Tibial nerve (tissue), 4 donors: ENCODE results near the gene VASP. TPM values are rescaled to one million over a fixed set of nuclear protein-coding genes. Genes with fewer than 3 reads are reported as not detected.
A peak's percentile ranks its signal among the peaks of the same experiment; 100 is the strongest.

Experiments
- DNase-seq, 2 donors: peaks; one replicate each; pipeline ENCODE4 v3.0.0-alpha.2; 2019; ENCODE audit warnings: low spot score in 2 of 2
- H3K27ac ChIP-seq, 4 donors: fragments of 200-600 bp; sonication (generic) in 3 of 4; one replicate each; pipeline ENCODE4 v1.5.1; 2017 to 2019; ENCODE audit warnings: mild to moderate bottlenecking in 1 of 4
- H3K27me3 ChIP-seq, 2 donors: fragments of 200-600 bp; sonication (generic) in 1 of 2; one replicate each; pipeline versions ENCODE4 v1.5.1 to v1.6.0; 2017 to 2019
- H3K36me3 ChIP-seq, 3 donors: fragments of 200-600 bp; sonication (generic); one replicate each; pipeline ENCODE4 v1.5.1; 2018 to 2019
- H3K4me1 ChIP-seq, 4 donors: fragments of 200-600 bp; sonication (generic) in 3 of 4; one replicate each; pipeline ENCODE4 v1.5.1; 2017 to 2019
- H3K4me3 ChIP-seq, 4 donors: fragments of 200-600 bp; sonication (generic) in 3 of 4; one replicate each; pipeline ENCODE4 v1.5.1; 2017 to 2019; ENCODE audit warnings: mild to moderate bottlenecking in 1 of 4, moderate library complexity in 1 of 4
- H3K9me3 ChIP-seq, 4 donors: fragments of 200-600 bp; sonication (generic) in 3 of 4; one replicate each; pipeline ENCODE4 v1.5.1; 2017 to 2019
- CTCF ChIP-seq, 5 experiments: fragments of 200-600 bp in 3 of 5; fragments of 450-650 bp in 2 of 5; sonication (generic) in 3 of 5; IDR thresholded peaks; one replicate each; pipeline ENCODE4 v1.5.1; 2016 to 2019; ENCODE audit warnings: antibody characterized with exemption in 5 of 5, mild to moderate bottlenecking in 3 of 5, moderate library complexity in 2 of 5
- EP300 ChIP-seq, 2 donors: sonication (generic); formaldehyde crosslinking; IDR thresholded peaks; one replicate each; pipeline ENCODE4 v1.6.1; 2017; ENCODE audit warnings: antibody characterized with exemption in 2 of 2, mild to moderate bottlenecking in 1 of 2
- POLR2A ChIP-seq, 2 donors: fragments of 450-650 bp; IDR thresholded peaks; one replicate each; pipeline ENCODE4 v1.6.1; 2017; ENCODE audit warnings: antibody characterized with exemption in 2 of 2, mild to moderate bottlenecking in 2 of 2, moderate library complexity in 2 of 2
- WGBS, 2 donors: methylation state at CpG; one replicate each; pipeline ENCODE4 v1.1.5; 2018; 5-methylcytosine and 5-hydroxymethylcytosine counted together
- total RNA-seq, 4 donors: library from RNA; depleted of rRNA; stranded (reverse); fragments of >200 nt; gene quantifications; one replicate each; pipeline ENCODE4 v1.1.0, GENCODE V29; 2016

The VASP gene
- 10 to 100 TPM; 39.1 to 74.4 (median 59.2) TPM for total RNA-seq

GRCh38 chr19:45506989-45507871, at the start of gene VASP:
Gene VASP, plus strand, starts transcription at chr19:45507479. Its CDS starts 293 bp downstream, at chr19:45507772.
- WGBS, 2 donors = 0 to 1% methylated on average over 22 to 52 of the region's 65 CpGs
- TF ChIP-seq EP300 (IDR thresholded peaks at IDR 0.05) (peak; percentile 91 to 95), POLR2A (IDR thresholded peaks at IDR 0.05) (peak; percentile 50 to 76), CTCF (IDR thresholded peaks at IDR 0.05) (peak in 2 of 5 experiments; percentile 35 to 38)

GRCh38 chr19:45457776-45458175, 49.5 kb upstream of the VASP start:
- TF ChIP-seq CTCF (IDR thresholded peaks at IDR 0.05) (no peak), POLR2A (IDR thresholded peaks at IDR 0.05) (no peak), EP300 (IDR thresholded peaks at IDR 0.05) (no peak)
- Histone ChIP-seq H3K4me3 (no peak overlapping the region), H3K36me3 (no peaks in the 10 kb centered on the region), H3K9me3 (no peaks in the 10 kb centered on the region), H3K27me3 (no peaks in the 10 kb centered on the region), H3K27ac (no peak overlapping the region), H3K4me1 (peaks cover 0 to 23% (median 16%) of the 10 kb centered on the region in 4 donors)
- no peak for DNase-seq

More at GRCh38 chr19:45506989-45507871, at the start of gene VASP:
- H3K4me1 ChIP-seq = peaks cover 0 to 43% (median 14%) of the 10 kb centered on the region in 4 donors
- no peaks in the 10 kb centered on the region for H3K27me3 ChIP-seq
- peak within 1 kb of the TSS; percentile 68 to 82 (median 81) for H3K4me3 ChIP-seq
- peak within 1 kb of the TSS; percentile 63 to 92 (median 91) for H3K27ac ChIP-seq
- DNase-seq = peak; percentile 66 to 88
- no peaks in the 10 kb centered on the region for H3K36me3 ChIP-seq
- H3K9me3 ChIP-seq = no peaks in the 10 kb centered on the region

GRCh38 chr19:45460807-45461347, 46.4 kb upstream of the VASP start:
- H3K9me3 ChIP-seq = no peaks in the 10 kb centered on the region
- H3K4me3 ChIP-seq = no peak overlapping the region
- peaks cover 0 to 10% of the 10 kb centered on the region in 2 donors for H3K27me3 ChIP-seq
- no peak for DNase-seq
- TF ChIP-seq CTCF (IDR thresholded peaks at IDR 0.05) = no peak
- H3K27ac ChIP-seq = no peak overlapping the region
- H3K4me1 ChIP-seq = peaks cover 0 to 7% (median 5%) of the 10 kb centered on the region in 4 donors
- WGBS, 2 donors = 45 to 48% methylated on average over 8 of the region's 8 CpGs
- H3K36me3 ChIP-seq = no peaks in the 10 kb centered on the region

GRCh38 chr19:45462174-45462573, 45.1 kb upstream of the VASP start:
- H3K36me3 ChIP-seq = no peaks in the 10 kb centered on the region
- H3K4me3 ChIP-seq = no peak overlapping the region
- peaks cover 0 to 10% of the 10 kb centered on the region in 2 donors for H3K27me3 ChIP-seq
- 64 to 69% methylated on average over 4 of the region's 4 CpGs for WGBS, 2 donors
- H3K4me1 ChIP-seq = peaks cover 0 to 5% (median 2%) of the 10 kb centered on the region in 4 donors
- H3K27ac ChIP-seq = no peak overlapping the region
- no peaks in the 10 kb centered on the region for H3K9me3 ChIP-seq
- no peak for TF ChIP-seq EP300 (IDR thresholded peaks at IDR 0.05)
- no peak for TF ChIP-seq POLR2A (IDR thresholded peaks at IDR 0.05)
- no peak for TF ChIP-seq CTCF (IDR thresholded peaks at IDR 0.05)
- no peak for DNase-seq

GRCh38 chr19:45463241-45463640, 44.0 kb upstream of the VASP start:
- no peak overlapping the region for H3K4me3 ChIP-seq
- no peaks in the 10 kb centered on the region for H3K36me3 ChIP-seq
- 75 to 78% methylated on average over 4 of the region's 4 CpGs for WGBS, 2 donors
- peaks cover 0 to 11% (median 8%) of the 10 kb centered on the region in 4 donors for H3K4me1 ChIP-seq
- peaks cover 0 to 10% of the 10 kb centered on the region in 2 donors for H3K27me3 ChIP-seq
- DNase-seq = no peak
- H3K27ac ChIP-seq = no peak overlapping the region
- H3K9me3 ChIP-seq = no peaks in the 10 kb centered on the region
- TF ChIP-seq POLR2A (IDR thresholded peaks at IDR 0.05) (no peak), CTCF (IDR thresholded peaks at IDR 0.05) (no peak), EP300 (IDR thresholded peaks at IDR 0.05) (no peak)
